GM18907 (cell line): ENCODE results near the gene OR5AU1.
A peak's percentile ranks its signal among the peaks of the same experiment; 100 is the strongest.
"Not testable (repeated sequence)": the region's sequence is repeated elsewhere in the genome, so short reads cannot be mapped to it uniquely, and the experiment has no call there.

Experiments
- ATAC-seq: cut with Tn5 transposase; IDR thresholded peaks from one replicate; pipeline ENCODE4 v1.9.1; 2021; ENCODE audit warnings: mild to moderate bottlenecking, moderate library complexity; ENCODE audit not compliant: unreplicated experiment

Gene OR5AU1

GRCh38 chr14:21182166-21182565 lies 26.3 kb upstream of the OR5AU1 start:
- ATAC-seq: no peak

- ATAC-seq: no peak
These were observed 15.3 kb upstream of the OR5AU1 start for GRCh38 chr14:21171128-21171527.

- ATAC-seq: no peak
These were observed 13.7 kb upstream of the OR5AU1 start for GRCh38 chr14:21169573-21169972.

DNA sequence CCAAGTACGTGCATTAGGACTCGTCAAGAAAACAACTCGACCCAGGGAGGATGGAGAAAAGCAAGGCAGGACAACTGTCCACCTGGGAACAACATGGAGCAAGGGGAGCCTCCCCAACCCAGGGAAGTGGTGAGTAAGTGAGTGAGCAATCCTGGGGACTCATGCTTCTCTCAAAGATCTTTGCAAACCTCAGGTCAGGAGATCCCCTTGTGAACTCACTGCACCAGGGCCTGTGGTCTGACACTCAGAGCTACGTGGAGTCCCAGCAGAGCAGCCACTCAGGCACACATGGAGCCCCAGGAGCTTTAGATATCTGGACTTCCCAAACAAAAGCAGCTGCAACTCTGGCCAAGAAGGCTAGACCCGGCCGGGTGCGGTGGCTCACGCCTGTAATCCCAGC lies 12.2 kb upstream of the OR5AU1 start:
- no peak for ATAC-seq

DNA sequence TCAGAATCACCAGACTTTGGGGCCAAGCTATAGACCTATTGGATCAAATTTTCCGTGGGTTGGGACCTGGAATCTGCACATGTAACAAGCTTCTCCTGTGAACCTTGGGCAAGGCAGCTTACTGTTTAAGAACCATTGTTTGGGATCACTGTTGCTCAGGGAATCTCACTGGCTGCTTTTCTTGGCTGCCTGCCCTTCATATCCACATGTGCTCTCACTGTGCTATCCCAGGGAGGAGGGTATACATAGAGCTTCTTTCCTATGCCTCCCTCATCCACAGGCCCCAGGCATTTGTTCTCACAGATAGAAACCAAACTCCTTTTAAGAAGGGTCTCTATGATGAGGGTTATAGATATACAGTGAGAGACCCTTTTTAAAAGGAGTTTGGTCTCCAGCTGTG lies 9.8 kb upstream of the OR5AU1 start:
- ATAC-seq: not testable (repeated sequence)

DNA sequence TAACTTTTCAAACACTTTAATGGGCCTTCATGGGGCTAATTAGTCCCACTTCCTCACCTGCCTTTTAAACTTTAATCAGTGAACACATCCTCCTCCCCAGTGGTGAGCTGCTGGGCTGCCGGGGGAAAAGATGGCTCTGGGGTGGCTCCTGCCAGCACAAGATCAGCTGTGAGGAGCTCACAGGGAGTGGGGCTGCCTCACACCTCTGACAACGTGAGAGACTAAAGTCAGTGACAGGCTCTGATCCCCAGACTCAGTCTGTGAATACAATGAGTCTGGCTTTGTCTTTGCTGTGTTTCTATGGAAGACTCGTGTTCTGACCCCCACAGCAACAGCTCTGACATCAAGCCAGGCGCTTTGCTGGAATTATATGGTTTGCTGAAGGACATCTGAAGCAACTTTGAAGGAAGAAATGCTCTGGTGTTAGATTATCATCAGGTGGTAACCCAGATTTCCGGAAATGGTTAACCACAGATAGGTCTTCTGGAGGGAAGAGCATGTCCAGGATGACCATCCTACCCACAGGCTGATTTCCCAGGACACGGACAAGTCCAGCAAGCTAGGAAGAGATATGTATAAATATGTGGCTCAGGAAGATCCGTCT lies 9.2 kb upstream of the OR5AU1 start:
- ATAC-seq: not testable (repeated sequence)

DNA sequence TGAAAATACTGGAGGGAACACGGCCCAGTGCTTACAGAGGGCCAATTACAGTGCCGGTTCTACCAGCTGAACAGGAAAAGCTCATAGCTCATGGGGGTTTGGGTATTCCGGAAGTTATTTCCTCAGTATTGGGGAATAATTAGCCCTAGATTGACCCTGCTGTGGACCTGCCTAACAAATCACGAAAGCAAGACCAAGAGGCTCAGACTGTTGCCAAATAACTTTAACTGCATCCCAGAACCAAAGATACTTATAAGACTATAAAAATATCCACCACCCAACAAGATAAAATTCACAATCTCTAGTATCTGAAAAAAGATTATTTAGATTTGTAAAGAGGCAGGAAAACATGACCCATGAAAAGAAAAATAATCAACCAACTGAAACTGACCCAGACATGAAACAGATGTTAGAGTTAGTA lies 8.0 kb upstream of the OR5AU1 start:
- ATAC-seq: no peak

DNA sequence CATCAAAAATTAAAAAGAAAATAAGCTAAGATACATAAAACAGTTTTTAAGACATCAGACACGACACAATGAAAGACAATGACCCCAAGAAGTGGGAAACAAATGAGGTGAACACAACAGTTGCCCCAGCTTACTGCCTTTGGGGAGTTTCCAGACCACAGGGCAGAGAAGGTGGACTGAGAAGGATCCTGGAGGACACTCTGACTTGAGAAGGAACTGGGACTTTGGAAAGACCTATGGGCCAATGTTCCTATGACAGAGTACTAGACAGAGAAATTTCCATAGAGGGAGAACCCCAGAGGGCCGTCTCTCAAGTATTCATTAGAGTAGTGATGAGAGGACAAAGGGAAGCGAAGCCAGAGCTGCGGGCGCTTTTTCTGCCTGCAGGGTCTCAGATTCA lies 6.2 kb upstream of the OR5AU1 start:
- ATAC-seq: no peak

- ATAC-seq: no peak
These were observed 4.3 kb upstream of the OR5AU1 start for GRCh38 chr14:21160061-21160610.

DNA sequence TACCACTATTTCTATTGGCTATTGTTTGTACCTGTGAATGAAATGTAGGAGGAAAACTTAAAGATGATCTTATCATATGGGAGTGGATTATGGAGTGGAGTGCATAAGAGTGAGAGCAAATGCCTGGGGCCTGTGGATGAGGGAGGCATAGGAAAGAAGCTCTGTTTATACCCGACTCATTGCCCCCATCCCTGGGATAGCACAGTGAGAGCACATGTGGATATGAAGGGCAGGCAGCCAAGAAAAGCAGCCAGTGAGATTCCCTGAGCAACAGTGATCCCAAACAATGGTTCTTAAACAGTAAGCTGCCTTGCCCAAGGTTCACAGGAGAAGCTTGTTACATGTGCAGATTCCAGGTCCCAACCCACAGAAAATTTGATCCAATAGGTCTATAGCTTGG lies 2.3 kb upstream of the OR5AU1 start:
- not testable (repeated sequence) for ATAC-seq

DNA sequence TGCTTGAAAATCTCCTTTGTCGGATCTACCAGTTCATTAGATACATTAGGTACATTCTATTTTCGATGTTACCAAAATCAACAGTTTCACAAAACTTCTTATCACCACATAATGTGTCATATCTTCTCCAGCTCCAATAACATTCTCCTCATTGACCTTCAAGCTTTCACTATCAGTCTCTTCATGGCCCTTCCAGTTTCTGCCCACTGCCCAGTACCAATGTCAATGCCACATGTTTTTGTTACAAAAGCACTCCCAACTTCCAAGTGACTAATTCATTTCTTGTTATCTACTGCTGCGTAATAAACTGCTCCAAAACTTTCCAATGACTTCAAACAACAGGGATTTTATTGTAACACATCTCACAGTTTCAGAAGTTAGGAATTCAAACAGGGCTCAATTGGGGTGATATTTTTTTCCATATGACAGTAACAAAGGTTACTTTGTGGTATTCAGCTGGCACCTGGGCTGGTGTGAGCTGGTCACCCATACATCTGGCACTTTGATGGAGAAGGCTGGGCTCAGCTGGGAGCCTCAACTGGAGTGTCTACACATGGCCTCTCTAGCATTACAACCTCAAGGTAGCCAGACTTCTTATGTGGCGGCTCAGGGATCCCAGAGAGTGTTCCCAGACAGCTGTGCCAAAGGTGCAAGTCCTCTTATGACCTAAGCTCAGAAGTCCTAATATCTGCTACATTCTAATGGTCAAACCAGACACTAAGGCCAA lies 6.1 kb downstream of the OR5AU1 start:
- ATAC-seq: no peak

DNA sequence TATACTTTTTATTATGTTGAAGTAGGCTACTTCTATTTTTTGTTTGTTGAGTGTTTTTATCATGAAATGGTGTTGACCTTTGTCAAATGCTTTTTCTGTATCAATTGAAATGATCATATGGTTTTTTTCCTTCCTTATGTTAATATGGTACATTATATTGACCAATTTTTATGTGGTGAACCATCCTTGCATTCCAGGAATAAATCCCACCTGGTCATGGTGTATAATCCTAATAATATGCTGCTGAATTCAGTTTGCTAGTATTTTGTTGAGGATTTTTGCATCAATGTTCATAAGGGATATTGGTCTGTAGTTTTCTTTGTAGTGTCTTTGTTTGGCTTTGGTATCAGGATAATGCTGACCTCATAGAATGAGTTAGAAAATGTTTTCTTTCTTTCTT lies 10.4 kb downstream of the OR5AU1 start:
- no peak for ATAC-seq

GRCh38 chr14:21142357-21142756 lies 13.5 kb downstream of the OR5AU1 start:
- no peak for ATAC-seq

DNA sequence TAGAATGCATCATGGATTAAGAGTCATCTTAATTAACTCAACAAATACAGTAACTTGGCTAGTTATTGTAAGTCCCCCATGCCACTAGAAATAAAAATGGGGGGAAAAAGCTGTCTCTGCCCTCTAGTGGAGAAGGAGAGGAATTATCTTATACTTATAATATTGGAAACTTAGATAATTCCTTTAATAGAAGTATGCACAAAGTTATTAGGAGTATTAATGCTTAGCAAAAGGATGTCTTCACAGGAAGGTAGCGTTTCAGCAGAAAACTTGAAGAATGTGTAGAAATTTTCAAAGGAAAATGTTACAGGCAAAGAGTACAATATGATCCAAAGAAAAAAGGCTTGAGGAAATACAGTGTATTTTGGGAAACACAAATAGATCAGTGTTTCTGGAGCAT lies 19.8 kb downstream of the OR5AU1 start:
- no peak for ATAC-seq

DNA sequence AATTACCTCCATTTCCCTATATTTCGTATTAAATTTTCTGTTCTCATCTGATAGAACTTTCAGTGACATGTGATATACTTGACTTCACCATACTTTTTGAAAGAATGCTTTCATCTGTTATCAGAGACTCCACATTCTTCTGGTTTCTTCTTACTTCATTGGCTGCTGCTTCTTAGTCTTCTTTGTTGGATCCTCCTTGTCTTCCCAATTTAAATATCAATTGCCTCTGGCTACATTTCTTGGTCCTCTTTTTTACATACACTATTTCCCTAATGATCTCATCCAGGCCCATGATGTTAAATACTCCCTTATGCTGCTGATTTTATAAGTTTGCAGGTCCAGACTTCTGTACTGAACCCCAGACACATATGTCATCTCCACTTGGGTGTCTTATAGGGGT lies 22.0 kb downstream of the OR5AU1 start:
- ATAC-seq: no peak

GRCh38 chr14:21123429-21123828 lies 32.4 kb downstream of the OR5AU1 start:
- ATAC-seq: no peak

DNA sequence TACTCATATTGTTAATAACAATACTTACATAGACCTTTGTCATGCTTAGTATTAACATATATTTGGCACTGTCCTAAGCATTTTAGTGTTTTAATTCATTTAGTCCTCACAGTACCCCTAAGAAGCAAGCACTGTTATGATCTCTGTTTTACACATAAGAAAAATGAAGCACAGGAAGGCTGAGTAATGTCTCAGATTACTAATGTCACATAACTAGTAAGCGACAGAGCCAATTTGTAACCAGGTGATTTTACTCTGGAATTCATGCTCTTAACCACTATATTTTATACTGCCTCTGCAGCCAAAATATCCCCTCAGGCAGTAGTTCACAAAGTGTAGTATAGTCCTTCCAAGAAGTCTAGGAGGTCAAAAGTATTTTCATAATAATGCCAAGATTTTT lies 34.7 kb downstream of the OR5AU1 start:
- no peak for ATAC-seq

DNA sequence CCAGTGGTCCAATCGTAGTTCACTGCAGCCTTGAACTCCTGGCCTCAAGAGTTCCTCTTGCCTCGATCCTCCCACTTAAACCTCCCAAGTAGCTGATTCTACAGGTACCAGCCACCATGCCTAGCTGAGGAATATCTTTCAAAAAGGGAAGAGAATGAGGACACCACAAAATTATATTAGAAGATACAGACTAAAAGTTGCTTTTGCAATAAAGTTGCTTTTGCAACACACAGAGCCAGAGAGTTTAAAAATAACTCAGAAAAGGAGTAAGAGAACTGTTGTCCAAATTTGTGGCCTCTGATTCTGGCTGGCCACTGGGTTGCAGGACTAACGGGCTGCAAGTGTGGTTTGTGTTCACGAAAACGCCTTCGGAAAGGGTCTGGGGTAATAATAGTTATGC lies 35.2 kb downstream of the OR5AU1 start:
- ATAC-seq: no peak

DNA sequence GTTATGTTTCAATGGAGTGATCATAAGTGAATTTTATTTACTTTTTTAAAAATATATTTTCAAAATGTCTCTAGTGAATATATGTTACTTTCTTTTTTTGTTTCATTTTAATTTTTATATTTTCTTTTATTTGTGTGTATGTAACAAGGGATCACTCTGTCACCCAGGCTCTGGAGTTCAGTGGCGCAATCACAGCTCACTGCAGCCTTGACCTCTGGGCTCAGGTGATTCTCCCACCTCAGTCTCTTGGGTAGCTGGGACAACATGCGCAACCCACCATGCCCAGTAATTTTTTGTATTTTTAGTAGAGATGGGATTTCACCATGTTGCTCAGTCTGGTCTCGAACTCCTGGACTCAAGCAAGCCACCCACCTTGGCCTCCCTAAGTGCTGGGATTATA lies 36.9 kb downstream of the OR5AU1 start:
- ATAC-seq: no peak

DNA sequence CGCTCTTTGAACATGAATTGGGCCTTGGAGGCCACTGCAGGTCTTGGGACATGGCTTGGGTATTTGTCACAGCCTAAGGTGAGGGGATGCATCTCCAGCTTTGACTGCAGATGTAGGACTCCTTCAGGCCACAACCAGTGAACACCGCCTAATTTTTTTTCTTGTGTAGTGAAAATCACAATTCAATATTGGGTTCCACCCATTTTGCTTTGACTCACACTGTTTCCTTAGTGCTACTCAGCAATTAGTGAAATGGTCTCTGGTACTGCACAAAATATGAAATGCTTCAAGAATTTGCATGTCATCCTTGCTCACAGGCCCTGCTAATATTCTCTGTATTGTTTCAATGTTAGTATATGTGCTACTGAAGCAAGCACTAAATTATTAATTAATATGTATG lies 42.5 kb downstream of the OR5AU1 start:
- ATAC-seq: no peak

GRCh38 chr14:21112255-21112654 lies 43.6 kb downstream of the OR5AU1 start:
- ATAC-seq: no peak

- ATAC-seq: peak; percentile 52
These were observed 46.3 kb downstream of the OR5AU1 start for GRCh38 chr14:21109377-21110138.
